Sigmoid colon (tissue), 4 donors: ENCODE results near the gene NLGN3.
"Not testable (repeated sequence)": the region's sequence is repeated elsewhere in the genome, so short reads cannot be mapped to it uniquely, and the experiment has no call there.

Source experiments
- CTCF ChIP-seq, 4 experiments: fragments of 450-650 bp in 3 of 4; fragments of 200-600 bp in 1 of 4; IDR thresholded peaks; one replicate each; pipeline ENCODE4 v1.5.1; 2016 to 2019; ENCODE audit warnings: antibody characterized with exemption in 4 of 4, mild to moderate bottlenecking in 3 of 4, moderate library complexity in 2 of 4
- EP300 ChIP-seq, 4 donors: sonication (generic); formaldehyde crosslinking; IDR thresholded peaks; one replicate each; pipeline ENCODE4 v1.6.1; 2017; ENCODE audit warnings: antibody characterized with exemption in 4 of 4
- POLR2AphosphoS5 ChIP-seq, 4 donors: sonication (generic); formaldehyde crosslinking; IDR thresholded peaks; one replicate each; pipeline ENCODE4 v1.6.1; 2017; ENCODE audit warnings: antibody characterized with exemption in 4 of 4

DNA sequence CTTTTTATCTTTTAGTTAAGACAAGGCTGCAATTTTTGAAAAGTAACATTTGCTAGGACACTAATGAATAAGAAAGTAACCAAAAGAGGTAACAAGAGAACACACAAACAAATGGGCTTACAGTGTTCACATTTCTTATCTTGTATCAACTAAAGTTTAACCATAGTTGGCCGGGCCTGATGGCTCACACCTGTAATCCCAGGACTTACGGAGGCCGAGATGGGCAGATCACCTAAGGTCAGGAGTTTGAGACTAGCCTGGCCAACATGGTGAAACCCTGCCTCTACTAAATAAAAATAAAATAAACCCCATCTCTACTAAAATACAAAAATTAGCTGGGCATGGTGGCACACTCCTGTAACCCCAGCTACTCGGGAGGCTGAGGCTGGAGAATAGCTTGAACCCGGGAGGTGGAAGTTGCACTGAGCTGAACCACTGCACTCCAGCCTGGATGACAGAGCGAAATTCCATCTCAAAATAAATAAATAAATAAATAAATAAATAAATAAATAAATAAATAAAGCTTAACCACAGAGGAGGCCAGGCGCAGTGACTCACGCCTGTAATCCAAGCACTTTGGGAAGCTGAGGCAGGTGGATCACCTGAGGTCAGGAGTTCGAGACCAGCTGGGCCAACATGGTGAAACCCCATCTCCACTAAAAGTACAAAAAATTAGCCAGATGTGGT lies 36.1 kb downstream of the NLGN3 start:
- not testable (repeated sequence) for TF ChIP-seq POLR2AphosphoS5, CTCF, EP300 (IDR thresholded peaks at IDR 0.05)
